Nephron progenitor cell (in vitro differentiated cells): Measurements from ENCODE around the gene HS3ST3B1.

Experiments used
- DNase-seq: peaks from one replicate; pipeline ENCODE4 v3.0.0; 2021
- H3K27ac Mint-ChIP-seq: 2 replicates; pipeline ENCODE4 v1.8.0; 2021; ENCODE audit warnings: mild to moderate bottlenecking, moderate library complexity, mixed read lengths
- H3K27me3 Mint-ChIP-seq: 2 replicates; pipeline ENCODE4 v1.8.0; 2021; ENCODE audit warnings: mild to moderate bottlenecking, low read depth, mixed read lengths; ENCODE audit not compliant: poor library complexity
- H3K36me3 Mint-ChIP-seq: 2 replicates; pipeline ENCODE4 v1.8.0; 2021; ENCODE audit warnings: low read depth, mixed read lengths
- H3K4me1 Mint-ChIP-seq: 2 replicates; pipeline ENCODE4 v1.8.0; 2021; ENCODE audit warnings: mixed read lengths
- H3K4me3 Mint-ChIP-seq: 2 replicates; pipeline ENCODE4 v1.8.0; 2021; ENCODE audit warnings: mild to moderate bottlenecking, moderate library complexity, mixed read lengths
- H3K9me3 Mint-ChIP-seq: 2 replicates; pipeline ENCODE4 v1.8.0; 2021; ENCODE audit warnings: mild to moderate bottlenecking, moderate library complexity, mixed read lengths
- CTCF ChIP-seq: fragments of 200-600 bp; sonication (generic); IDR thresholded peaks from 2 replicates; pipeline ENCODE4 v1.5.0; 2021; ENCODE audit warnings: antibody characterized with exemption

The HS3ST3B1 gene

DNA sequence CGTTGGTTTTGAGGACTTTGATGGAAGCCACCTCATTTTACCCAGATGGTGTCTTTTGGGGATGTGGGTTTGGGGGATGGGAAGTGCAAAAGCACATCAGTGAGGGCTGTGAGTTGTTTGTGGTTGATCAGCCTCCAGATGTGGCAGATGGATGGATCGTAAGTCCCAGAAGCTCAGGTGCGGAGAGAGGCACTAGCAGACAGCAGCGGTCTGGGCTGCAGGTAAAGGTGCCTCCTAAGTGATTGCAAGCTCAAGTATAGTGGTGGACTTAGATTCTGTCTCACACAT, 18.0 kb downstream of the HS3ST3B1 start:
- no peak overlapping the region for H3K4me3 Mint-ChIP-seq
- H3K27ac Mint-ChIP-seq, result no peak overlapping the region
- peaks cover 7% of the 10 kb centered on the region for H3K27me3 Mint-ChIP-seq
- H3K4me1 Mint-ChIP-seq, result peaks cover 97% of the 10 kb centered on the region
- TF ChIP-seq CTCF, result no peak
- DNase-seq, result no peak
- H3K9me3 Mint-ChIP-seq, result peaks cover 7% of the 10 kb centered on the region
- peaks cover 16% of the 10 kb centered on the region for H3K36me3 Mint-ChIP-seq

- DNase-seq, result no peak
- H3K36me3 Mint-ChIP-seq, result peaks cover 4% of the 10 kb centered on the region
- H3K4me1 Mint-ChIP-seq, result peaks cover 99% of the 10 kb centered on the region
- H3K27me3 Mint-ChIP-seq, result no peaks in the 10 kb centered on the region
- H3K4me3 Mint-ChIP-seq, result peak overlapping the region; percentile 17
- TF ChIP-seq CTCF, result no peak
- peak overlapping the region; percentile 26 for H3K27ac Mint-ChIP-seq
- H3K9me3 Mint-ChIP-seq, result no peaks in the 10 kb centered on the region
Observed at GRCh38 chr17:14320098-14320497, 19.2 kb downstream of the HS3ST3B1 start.

- peak overlapping the region; percentile 60 for H3K27ac Mint-ChIP-seq
- no peaks in the 10 kb centered on the region for H3K27me3 Mint-ChIP-seq
- H3K4me3 Mint-ChIP-seq, result peak overlapping the region; percentile 52
- H3K36me3 Mint-ChIP-seq, result peaks cover 3% of the 10 kb centered on the region
- no peaks in the 10 kb centered on the region for H3K9me3 Mint-ChIP-seq
- TF ChIP-seq CTCF, result no peak
- DNase-seq, result peak; percentile 48
- H3K4me1 Mint-ChIP-seq, result peaks cover 99% of the 10 kb centered on the region
Observed at GRCh38 chr17:14320734-14321475, 20.0 kb downstream of the HS3ST3B1 start.

DNA sequence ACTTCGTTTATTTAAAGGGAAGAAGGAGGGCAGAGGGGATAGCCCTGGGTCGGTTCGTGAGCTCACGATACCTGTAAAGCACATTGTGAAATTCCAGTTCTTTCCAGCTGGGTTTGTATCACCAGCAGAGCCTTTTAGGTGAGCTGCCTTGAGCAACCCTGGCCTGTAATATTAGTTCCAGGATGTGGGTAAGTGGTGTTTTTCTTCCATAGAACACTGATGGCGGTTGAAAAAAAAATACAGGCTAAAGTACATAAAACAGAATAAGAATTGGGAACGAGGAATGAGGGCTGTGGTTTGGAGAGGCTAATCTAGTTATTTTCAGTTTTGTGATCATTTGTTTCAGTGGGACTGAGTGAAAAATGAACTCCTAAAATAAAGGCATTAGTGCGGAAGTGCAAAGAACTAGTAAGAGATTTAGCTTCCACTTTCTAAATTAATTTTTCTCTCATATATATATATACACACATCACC, 20.6 kb downstream of the HS3ST3B1 start:
- Mint-ChIP-seq H3K4me1 (peaks cover 96% of the 10 kb centered on the region), H3K27ac (peak overlapping the region; percentile 60), H3K9me3 (no peaks in the 10 kb centered on the region), H3K36me3 (peaks cover 5% of the 10 kb centered on the region), H3K4me3 (peak overlapping the region; percentile 52), H3K27me3 (no peaks in the 10 kb centered on the region)
- no peak for TF ChIP-seq CTCF
- DNase-seq, result no peak

- Mint-ChIP-seq H3K27ac (peak overlapping the region; percentile 65), H3K4me3 (peak overlapping the region; percentile 22)
- no peak for DNase-seq
Observed at GRCh38 chr17:14321980-14322776, 21.3 kb downstream of the HS3ST3B1 start.

More at GRCh38 chr17:14321980-14322776, 21.3 kb downstream of the HS3ST3B1 start:
- peaks cover 94% of the 10 kb centered on the region for H3K4me1 Mint-ChIP-seq
- H3K27me3 Mint-ChIP-seq, result no peaks in the 10 kb centered on the region
- TF ChIP-seq CTCF, result no peak
- H3K9me3 Mint-ChIP-seq, result no peaks in the 10 kb centered on the region
- H3K36me3 Mint-ChIP-seq, result peaks cover 5% of the 10 kb centered on the region
